COLO668 (cell line): Measurements from ENCODE around the gene C13orf46.
"Not testable (repeated sequence)": the region's sequence is repeated elsewhere in the genome, so short reads cannot be mapped to it uniquely, and the experiment has no call there.

Experiments
- DNase-seq: peaks from one replicate; lab custom pipeline; 2025; ENCODE audit not compliant: unreplicated experiment; lab: John Stamatoyannopoulos, UW

The C13orf46 gene

GRCh38 chr13:113995051-113995601 is 21.2 kb upstream of the C13orf46 start:
- DNase-seq, result no peak

DNA sequence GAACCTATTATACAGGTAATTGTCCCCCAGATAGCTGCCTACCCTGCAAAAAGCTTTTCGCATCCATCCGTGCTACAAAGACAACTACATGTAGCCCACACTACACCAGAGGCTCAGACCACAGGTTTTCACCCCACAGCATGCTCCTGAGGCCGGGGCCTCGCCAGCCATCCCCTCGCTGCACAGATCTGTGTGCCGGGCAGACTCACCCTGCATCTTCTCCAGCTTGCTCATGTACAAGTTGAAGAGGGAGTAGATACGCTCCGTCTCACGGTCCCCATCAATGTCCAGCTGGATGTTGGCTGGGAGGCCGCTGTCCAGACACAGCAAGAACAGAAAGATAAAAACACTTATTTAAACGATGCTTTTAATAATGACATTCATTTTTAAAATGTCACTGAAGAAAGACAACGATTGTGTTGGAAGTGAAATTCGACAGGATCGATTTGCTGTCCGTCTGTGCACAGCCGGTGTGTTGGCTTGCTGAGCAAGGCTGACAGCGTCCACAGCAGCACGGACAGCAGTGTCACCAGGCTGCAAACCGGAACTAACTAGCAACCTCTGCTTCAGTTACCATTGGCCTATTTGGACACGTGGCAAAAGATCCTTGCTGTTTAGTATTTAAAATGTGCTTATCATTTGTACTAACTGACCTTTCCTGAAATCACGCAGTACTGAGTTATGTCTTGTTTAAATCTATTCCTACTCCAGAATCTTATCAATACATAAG is 18.6 kb upstream of the C13orf46 start:
- DNase-seq, result no peak

- DNase-seq, result no peak
Observed at GRCh38 chr13:113991676-113992179, 17.9 kb upstream of the C13orf46 start.

- DNase-seq, result peak; percentile 72
Observed at GRCh38 chr13:113991191-113991669, 17.4 kb upstream of the C13orf46 start.

DNA sequence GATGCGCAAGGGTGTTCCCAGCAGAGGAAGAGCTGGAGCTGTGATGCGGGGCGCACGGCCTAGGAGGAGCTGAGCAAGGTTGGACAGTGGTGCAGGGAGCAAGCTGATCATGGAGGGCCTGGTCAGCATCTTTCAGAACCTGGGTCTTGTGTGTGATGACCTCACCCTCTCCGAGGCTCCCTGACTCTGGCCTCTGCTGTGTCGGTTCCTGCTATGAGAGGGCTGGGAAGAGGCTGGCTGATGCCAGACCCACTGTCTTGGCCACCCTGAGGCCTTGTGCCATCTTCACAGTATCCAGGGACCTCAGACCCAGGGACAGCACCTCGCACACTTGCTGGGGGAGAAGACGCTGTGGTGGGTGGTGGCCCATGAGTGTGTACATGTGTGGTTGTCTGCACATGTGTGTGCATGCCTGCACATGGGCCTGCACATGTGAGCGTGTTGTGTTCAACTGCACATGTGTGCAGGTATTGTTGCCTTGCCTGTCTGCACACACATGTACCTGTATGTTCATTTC is 16.5 kb upstream of the C13orf46 start:
- DNase-seq, result no peak

DNA sequence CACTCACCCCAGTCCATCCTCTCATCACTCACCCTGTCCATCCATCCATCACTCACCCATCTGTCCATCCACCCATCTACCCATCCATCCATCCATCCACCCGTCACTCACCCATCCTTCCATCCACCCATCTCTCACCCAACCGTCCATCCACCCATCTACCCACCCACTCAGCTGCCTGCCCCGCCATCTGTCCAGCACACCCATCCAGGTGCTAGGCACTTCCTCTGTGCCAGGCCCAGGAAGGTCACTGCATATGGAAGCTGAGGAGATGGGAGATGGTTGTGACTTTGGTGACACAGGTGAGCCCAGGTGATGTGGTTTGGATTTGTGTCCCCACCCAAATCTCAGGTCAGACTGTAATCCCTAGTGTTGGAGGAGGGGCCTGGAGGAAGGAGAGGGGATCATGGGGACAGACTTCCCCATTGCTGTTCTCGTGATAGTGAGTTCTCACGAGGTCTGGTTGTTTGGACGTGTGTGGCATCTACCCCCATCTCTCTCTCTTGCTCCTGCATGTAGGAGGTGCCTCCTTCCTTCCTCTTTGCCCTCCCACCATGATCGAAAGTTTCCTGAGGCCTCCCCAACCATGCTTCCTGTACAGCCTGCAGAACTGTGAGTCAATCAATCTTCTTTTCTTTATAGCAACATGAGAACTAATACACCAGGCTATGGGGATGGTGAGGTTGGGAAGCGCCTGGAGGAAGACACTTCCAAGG is 15.9 kb upstream of the C13orf46 start:
- DNase-seq, result no peak

GRCh38 chr13:113988859-113989258 is 15.0 kb upstream of the C13orf46 start:
- not testable (repeated sequence) for DNase-seq

DNA sequence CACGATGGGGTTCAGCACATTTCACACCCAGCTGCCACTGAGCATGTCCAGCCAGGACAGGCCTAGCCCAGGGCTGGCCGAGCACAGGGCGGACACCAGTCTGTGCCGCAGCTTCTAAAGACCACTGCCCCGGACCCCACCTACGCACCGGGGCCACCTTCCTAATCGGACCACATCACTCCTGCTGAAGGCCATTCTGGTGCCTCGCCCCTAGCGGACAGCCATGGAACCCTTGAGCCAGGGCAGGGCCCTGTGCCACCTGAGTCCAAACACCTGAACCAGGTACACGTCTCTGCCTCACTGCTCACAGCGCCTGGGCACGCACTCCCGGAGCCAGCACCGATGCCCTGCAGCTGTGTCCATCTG is 8.4 kb upstream of the C13orf46 start:
- no peak for DNase-seq

GRCh38 chr13:113981611-113982295 is 7.9 kb upstream of the C13orf46 start:
- DNase-seq, result no peak

DNA sequence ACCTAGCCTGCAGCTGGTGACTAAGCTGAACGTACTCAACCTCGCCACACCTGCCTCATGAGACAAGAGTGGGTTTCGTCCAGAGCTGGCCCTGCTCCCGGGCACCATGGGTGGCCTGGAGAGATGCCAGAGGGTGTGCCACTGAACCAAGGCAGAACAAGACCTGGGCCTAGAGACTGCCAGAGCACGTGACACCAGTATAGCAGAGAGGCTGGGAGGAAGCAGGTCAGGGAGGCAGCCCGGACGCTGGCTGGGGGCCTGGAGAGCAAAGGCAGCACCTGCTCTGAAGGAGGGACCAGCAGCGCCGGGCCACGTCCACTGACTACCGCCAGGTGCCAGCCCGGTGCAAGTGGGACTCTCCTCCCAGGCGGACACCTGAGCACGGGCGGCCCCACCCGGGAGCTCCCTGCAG is 7.3 kb upstream of the C13orf46 start:
- DNase-seq, result peak; percentile 100

GRCh38 chr13:113980489-113981064 is 6.7 kb upstream of the C13orf46 start:
- no peak for DNase-seq

GRCh38 chr13:113979791-113980471 is 6.1 kb upstream of the C13orf46 start:
- DNase-seq, result no peak

DNA sequence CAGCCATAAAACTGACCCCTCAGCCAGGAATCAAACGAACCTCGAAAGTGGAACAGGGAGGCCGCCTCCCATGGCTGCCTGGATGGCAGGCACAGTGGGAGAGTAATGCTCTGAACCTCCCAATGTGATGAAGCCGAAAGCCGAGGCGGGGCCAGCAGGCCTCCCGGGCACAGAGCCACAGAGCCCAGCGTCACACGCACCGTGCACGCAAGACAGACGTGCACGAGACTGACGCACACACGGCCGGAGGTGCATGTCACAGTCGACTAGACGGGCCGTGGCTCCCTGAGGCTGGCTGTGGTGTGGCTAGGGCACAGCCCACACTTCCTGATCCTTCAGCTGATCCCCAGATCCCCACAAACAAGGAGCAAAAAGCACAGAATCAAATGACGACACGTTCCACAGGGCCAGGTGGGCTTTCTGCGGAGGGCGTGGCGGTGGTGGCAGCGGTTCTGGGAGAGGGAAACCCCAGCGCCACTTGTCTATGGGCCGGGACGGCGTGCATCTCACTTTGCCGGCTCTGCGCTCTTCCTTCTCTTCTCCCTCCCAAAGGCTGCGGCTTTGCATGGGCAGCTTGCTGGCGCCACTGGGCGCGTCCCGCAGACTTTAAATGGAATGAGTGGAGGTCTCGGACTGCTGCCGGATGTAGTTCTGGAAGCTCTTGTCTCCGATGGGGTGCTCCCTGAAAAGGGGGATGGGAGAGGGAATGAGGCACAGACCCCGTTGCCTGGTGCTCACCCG is 5.0 kb upstream of the C13orf46 start:
- no peak for DNase-seq

- DNase-seq, result no peak
Observed at GRCh38 chr13:113977976-113978375, 4.1 kb upstream of the C13orf46 start.

- DNase-seq, result no peak
Observed at GRCh38 chr13:113976711-113977684, 3.1 kb upstream of the C13orf46 start.

DNA sequence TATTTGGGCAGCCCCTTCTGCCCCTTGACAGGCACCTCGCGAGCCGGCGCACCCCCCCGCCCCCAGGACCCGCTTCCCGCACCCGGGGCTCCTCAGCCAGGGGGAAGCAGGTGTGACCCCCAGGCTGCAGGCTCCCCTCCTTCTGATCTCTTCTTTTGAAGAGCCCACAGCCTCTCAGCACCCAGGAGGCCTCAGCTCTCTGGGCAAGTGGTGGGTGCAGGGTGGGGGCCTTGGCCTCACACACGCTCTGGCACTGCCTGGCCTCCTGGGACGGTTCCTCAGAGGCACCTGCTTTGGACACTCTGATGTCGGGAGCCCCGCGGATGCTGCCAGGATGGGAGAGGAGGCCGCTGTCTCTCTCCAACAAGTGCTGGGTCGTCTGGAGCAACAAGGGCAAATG is 1.5 kb upstream of the C13orf46 start:
- DNase-seq, result no peak

DNA sequence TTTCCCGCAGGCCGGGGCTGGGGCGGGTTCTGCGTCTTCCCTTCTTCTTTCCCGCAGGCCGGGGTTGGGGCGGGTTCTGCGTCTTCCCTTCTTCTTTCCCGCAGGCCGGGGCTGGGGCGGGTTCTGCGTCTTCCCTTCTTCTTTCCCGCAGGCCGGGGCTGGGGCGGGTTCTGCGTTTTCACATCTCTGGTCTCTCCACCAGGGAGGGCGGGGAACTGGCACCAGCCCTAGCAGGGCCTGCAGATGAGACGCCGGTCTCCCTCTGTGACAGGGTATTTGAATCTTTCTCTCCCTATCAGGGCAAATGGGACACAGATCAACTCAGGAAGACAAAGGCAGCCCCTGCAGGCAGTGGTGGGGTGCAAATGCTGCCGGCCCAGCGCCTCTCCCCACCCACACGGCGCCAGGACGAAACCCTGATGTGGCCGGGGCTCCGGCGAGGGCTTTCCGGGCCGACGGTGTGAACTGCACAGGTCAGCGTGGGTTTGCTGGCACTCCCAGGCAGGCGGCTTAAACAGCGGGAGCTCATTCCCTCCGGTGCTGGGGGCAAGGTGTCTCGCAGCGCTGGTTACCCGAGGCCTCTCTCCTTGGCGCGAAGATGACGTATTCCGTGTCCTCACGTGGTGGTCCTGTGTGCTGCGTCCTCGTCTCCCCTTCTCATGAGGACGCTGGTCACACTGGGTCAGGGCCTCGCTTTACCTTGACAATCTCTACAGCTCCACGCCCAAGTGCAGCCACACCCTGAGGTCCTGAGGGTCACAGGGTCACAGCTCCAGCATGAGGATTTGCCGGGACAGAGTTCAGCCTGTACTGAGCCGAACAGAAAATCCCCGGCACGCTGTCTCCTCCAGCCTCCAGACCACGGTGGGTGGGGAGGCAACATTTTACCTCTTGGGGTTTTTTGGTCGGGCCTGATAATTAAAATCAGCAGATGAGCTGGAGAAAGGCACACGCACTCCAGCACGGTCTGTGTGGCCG is 717 bp upstream of the C13orf46 start:
- DNase-seq, result no peak
